H9 (cell line): ENCODE measurements around the gene EFCAB6. TPM values are rescaled to one million over a fixed set of nuclear protein-coding genes. Genes with fewer than 3 reads are reported as not detected.

Source experiments
- DNase-seq: peaks from one replicate; pipeline ENCODE4 v3.0.0-alpha.2; 2017
- H2AFZ ChIP-seq: one replicate; pipeline ENCODE4 v1.6.1; 2013; ENCODE audit warnings: mild to moderate bottlenecking, low read length, control low read depth, moderate library complexity
- H2AK5ac ChIP-seq: 2 replicates; pipeline ENCODE4 v1.6.1; 2013; ENCODE audit warnings: low read length, control low read depth, mixed read lengths; ENCODE audit not compliant: insufficient read length
- H2BK120ac ChIP-seq: one replicate; pipeline ENCODE4 v1.6.1; 2013; ENCODE audit warnings: low read depth, mild to moderate bottlenecking, low read length, control low read depth, inconsistent platforms; ENCODE audit not compliant: poor library complexity, severe bottlenecking
- H2BK12ac ChIP-seq: 2 replicates; pipeline ENCODE4 v1.6.1; 2013; ENCODE audit warnings: low read length, control low read depth, mixed read lengths, low read depth; ENCODE audit not compliant: insufficient read length
- H2BK15ac ChIP-seq: 2 replicates; pipeline ENCODE4 v1.6.1; 2013; ENCODE audit warnings: low read depth, low read length, control low read depth
- H2BK20ac ChIP-seq: one replicate; pipeline ENCODE4 v1.6.1; 2013; ENCODE audit warnings: low read depth, mild to moderate bottlenecking, low read length, control low read depth, inconsistent platforms; ENCODE audit not compliant: poor library complexity, severe bottlenecking
- H2BK5ac ChIP-seq: 2 replicates; pipeline ENCODE4 v1.6.1; 2013; ENCODE audit warnings: low read length, control low read depth, mixed read lengths; ENCODE audit not compliant: insufficient read length
- H3K14ac ChIP-seq: 2 replicates; pipeline ENCODE4 v1.6.1; 2013; ENCODE audit warnings: low read length, control low read depth; ENCODE audit not compliant: insufficient read depth
- H3K18ac ChIP-seq: 2 replicates; pipeline ENCODE4 v1.6.1; 2013; ENCODE audit warnings: low read depth, mild to moderate bottlenecking, mixed read lengths, low read length, control low read depth; ENCODE audit not compliant: insufficient read length
- H3K23ac ChIP-seq: 2 replicates; pipeline ENCODE4 v1.6.1; 2013; ENCODE audit warnings: low read length, control low read depth, mixed read lengths, low read depth; ENCODE audit not compliant: insufficient read length
- H3K23me2 ChIP-seq: 2 replicates; pipeline ENCODE4 v1.6.1; 2013; ENCODE audit warnings: low read depth, mild to moderate bottlenecking, mixed read lengths, low read length, control low read depth; ENCODE audit not compliant: insufficient read length, poor library complexity, severe bottlenecking
- H3K27ac ChIP-seq: 2 replicates; pipeline ENCODE4 v1.5.1; 2013; ENCODE audit warnings: low read length, control low read depth, mixed read lengths, low read depth; ENCODE audit not compliant: insufficient read length
- H3K27me3 ChIP-seq: 2 replicates; pipeline ENCODE4 v1.6.1; 2013; ENCODE audit warnings: low read length, control low read depth, inconsistent platforms; ENCODE audit not compliant: insufficient read depth
- H3K4ac ChIP-seq: 2 replicates; pipeline ENCODE4 v1.6.1; 2013; ENCODE audit warnings: low read depth, mild to moderate bottlenecking, control low read depth, inconsistent platforms, low read length, moderate library complexity
- H3K4me1 ChIP-seq: 2 replicates; pipeline ENCODE4 v1.6.1; 2013; ENCODE audit warnings: low read length, control low read depth, inconsistent platforms; ENCODE audit not compliant: insufficient read depth
- H3K4me2 ChIP-seq: 2 replicates; pipeline ENCODE4 v1.6.1; 2013; ENCODE audit warnings: low read length, control low read depth, mixed read lengths; ENCODE audit not compliant: insufficient read length, insufficient read depth
- H3K56ac ChIP-seq: 2 replicates; pipeline ENCODE4 v1.6.1; 2013; ENCODE audit warnings: low read depth, mild to moderate bottlenecking, mixed read lengths, low read length, control low read depth; ENCODE audit not compliant: insufficient read length
- H3K79me1 ChIP-seq: 2 replicates; pipeline ENCODE4 v1.6.1; 2013; ENCODE audit warnings: low read depth, mild to moderate bottlenecking, moderate library complexity, low read length, control low read depth, inconsistent platforms; ENCODE audit not compliant: insufficient read depth, poor library complexity, severe bottlenecking
- H3K79me2 ChIP-seq: 2 replicates; pipeline ENCODE4 v1.6.1; 2013; ENCODE audit warnings: low read length, control low read depth, inconsistent platforms; ENCODE audit not compliant: insufficient read depth
- H3K9ac ChIP-seq: 2 replicates; pipeline ENCODE4 v1.6.1; 2013; ENCODE audit warnings: low read length, control low read depth, mixed read lengths; ENCODE audit not compliant: insufficient read length; ENCODE audit errors: extremely low read depth
- H3K9me3 ChIP-seq: one replicate; pipeline ENCODE4 v1.6.1; 2013; ENCODE audit warnings: low read depth, low read length, inconsistent platforms; ENCODE audit not compliant: control insufficient read depth
- H3T11ph ChIP-seq: one replicate; pipeline ENCODE4 v1.6.1; 2013; ENCODE audit warnings: mild to moderate bottlenecking, low read length, control low read depth, inconsistent platforms
- H4K20me1 ChIP-seq: one replicate; pipeline ENCODE4 v1.6.1; 2013; ENCODE audit not compliant: control insufficient read depth, insufficient read length, insufficient read depth
- H4K5ac ChIP-seq: 2 replicates; pipeline ENCODE4 v1.6.1; 2013; ENCODE audit warnings: low read depth, mild to moderate bottlenecking, mixed read lengths, low read length, control low read depth; ENCODE audit not compliant: insufficient read length
- H4K8ac ChIP-seq: replicated peaks from 2 replicates; pipeline ENCODE4 v1.6.1; 2013; ENCODE audit warnings: low read length, control low read depth, mixed read lengths, low read depth; ENCODE audit not compliant: insufficient read length
- H4K91ac ChIP-seq: 2 replicates; pipeline ENCODE4 v1.6.1; 2013; ENCODE audit warnings: low read depth, mild to moderate bottlenecking, moderate library complexity, mixed read lengths, low read length, control low read depth; ENCODE audit not compliant: insufficient read length
- H3K27ac Mint-ChIP-seq, 3 experiments: 2 replicates in 2 of 3; 3 replicates in 1 of 3; pipeline ENCODE4 v1.8.0; 2020 to 2021; ENCODE audit warnings: mixed read lengths in 3 of 3, mild to moderate bottlenecking in 1 of 3, moderate library complexity in 1 of 3
- H3K27me3 Mint-ChIP-seq: 2 replicates; pipeline ENCODE4 v1.8.0; 2021; ENCODE audit warnings: low read depth, mild to moderate bottlenecking, moderate library complexity, mixed read lengths
- H3K36me3 Mint-ChIP-seq, 3 experiments: 2 replicates in 2 of 3; 3 replicates in 1 of 3; pipeline ENCODE4 v1.8.0; 2020 to 2021; ENCODE audit warnings: low read depth in 3 of 3, mixed read lengths in 3 of 3; ENCODE audit not compliant: insufficient read depth in 1 of 3
- H3K4me1 Mint-ChIP-seq, 2 experiments: 2 replicates each; pipeline ENCODE4 v1.8.0; 2020; ENCODE audit warnings: mixed read lengths in 2 of 2
- H3K4me3 Mint-ChIP-seq, 2 experiments: 2 replicates in 1 of 2; 3 replicates in 1 of 2; pipeline ENCODE4 v1.8.0; 2020 to 2021; ENCODE audit warnings: mild to moderate bottlenecking in 2 of 2, mixed read lengths in 2 of 2, moderate library complexity in 1 of 2
- H3K9me3 Mint-ChIP-seq, 2 experiments: 2 replicates in 1 of 2; 3 replicates in 1 of 2; pipeline ENCODE4 v1.8.0; 2020; ENCODE audit warnings: mild to moderate bottlenecking in 2 of 2, mixed read lengths in 2 of 2, moderate library complexity in 1 of 2
- CTCF ChIP-seq: fragments of 200-600 bp; sonication (generic); conservative IDR thresholded peaks from 3 replicates; pipeline ENCODE4 v1.8.0; 2021; ENCODE audit warnings: antibody characterized with exemption, mild to moderate bottlenecking
- WGBS: extraction: QIAGEN DNeasy Blood & Tissue Kit; methylation state at CpG from one replicate; pipeline ENCODE4 v1.1.7; 2013; ENCODE audit warnings: missing lambda C conversion rate, low lambda C conversion rate, mixed read lengths; ENCODE audit not compliant: insufficient read length; ENCODE audit errors: extremely low coverage; 5-methylcytosine and 5-hydroxymethylcytosine counted together
- total RNA-seq: library from RNA; stranded (reverse); gene quantifications from 2 replicates; pipeline ENCODE4 v1.2.1, GENCODE V29; 2021

EFCAB6 gene
- total RNA-seq, 1 experiment from 2014 or later: 0.31 TPM

GRCh38 chr22:43488031-43488866 lies 323.9 kb downstream of the EFCAB6 start:
- H3K9ac ChIP-seq: no peak overlapping the region
- DNase-seq: no peak
- no peak overlapping the region for H2BK12ac ChIP-seq
- H3K9me3 ChIP-seq: no peaks in the 10 kb centered on the region
- H3K79me1 ChIP-seq: no peaks in the 10 kb centered on the region
- H3K4ac ChIP-seq: no peak overlapping the region
- H3K23ac ChIP-seq: no peak overlapping the region
- no peaks in the 10 kb centered on the region for H3K79me2 ChIP-seq
- no peak overlapping the region for H2BK120ac ChIP-seq
- WGBS: no CpG with 5 or more reads among the region's 26 CpGs
- H3K23me2 ChIP-seq: no peaks in the 10 kb centered on the region
- H4K20me1 ChIP-seq: no peaks in the 10 kb centered on the region
- H3K56ac ChIP-seq: no peak overlapping the region
- H3K4me3 Mint-ChIP-seq: no peak overlapping the region
- no peak overlapping the region for H2BK15ac ChIP-seq
- no peak overlapping the region for H3K18ac ChIP-seq
- H3K27me3 ChIP-seq: no peaks in the 10 kb centered on the region
- no peak overlapping the region for H2AFZ ChIP-seq
- no peak overlapping the region for H2BK5ac ChIP-seq
- H3K36me3 Mint-ChIP-seq: peaks cover 0 to 5% (median 2%) of the 10 kb centered on the region in 3 experiments; a peak in 3 of 7 replicates
- no peak overlapping the region for H2AK5ac ChIP-seq
- H4K5ac ChIP-seq: no peak overlapping the region
- H3K4me1 ChIP-seq: no peaks in the 10 kb centered on the region
- H3K9me3 Mint-ChIP-seq: peaks cover 3 to 9% of the 10 kb centered on the region in 2 experiments
- TF ChIP-seq CTCF: no peak
- no peak overlapping the region for H4K8ac ChIP-seq
- H3T11ph ChIP-seq: no peak overlapping the region
- no peak overlapping the region for H3K4me2 ChIP-seq
- no peak overlapping the region for H4K91ac ChIP-seq
- H3K27ac Mint-ChIP-seq: no peak overlapping the region
- H3K14ac ChIP-seq: no peak overlapping the region
- H2BK20ac ChIP-seq: no peak overlapping the region
- peaks cover 10% of the 10 kb centered on the region for H3K27me3 Mint-ChIP-seq
- H3K4me1 Mint-ChIP-seq: no peaks in the 10 kb centered on the region
- H3K27ac ChIP-seq: no peak overlapping the region
